CD4-positive, alpha-beta T cell treated with Interleukin-6 for 4 hours (primary cell): ENCODE results near the gene CBLB.
A peak's percentile ranks its signal among the peaks of the same experiment; 100 is the strongest.

Experiments used
- DNase-seq: peaks from one replicate; pipeline ENCODE4 v3.0.0-alpha.2; 2020; ENCODE audit warnings: mixed read lengths

Gene CBLB

GRCh38 chr3:105868742-105869530 is at the start of gene CBLB:
TSS of gene CBLB (minus strand) at chr3:105869012. CDS start at chr3:105867577, 1,435 bp downstream.
- peak; percentile 92 for DNase-seq

DNA sequence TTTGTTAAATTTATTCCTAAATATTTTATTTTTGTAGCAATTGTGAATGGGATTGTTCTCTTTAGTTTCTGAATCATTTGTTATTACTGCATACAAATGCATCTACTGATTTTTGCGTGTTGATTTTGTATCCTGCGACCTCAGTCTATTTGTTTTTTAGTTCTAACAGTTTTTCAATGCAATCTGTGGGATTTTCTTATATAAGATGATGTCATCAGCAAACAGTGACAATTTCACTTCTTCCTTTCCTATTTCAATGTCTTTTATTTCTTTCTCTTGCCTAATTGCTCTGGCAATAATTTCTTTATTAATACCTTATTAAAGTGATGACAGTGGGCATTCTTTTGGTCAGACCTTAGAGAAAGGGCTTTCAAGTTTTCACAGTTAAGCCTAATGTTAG is 48.0 kb upstream of the CBLB start:
- DNase-seq, result no peak

DNA sequence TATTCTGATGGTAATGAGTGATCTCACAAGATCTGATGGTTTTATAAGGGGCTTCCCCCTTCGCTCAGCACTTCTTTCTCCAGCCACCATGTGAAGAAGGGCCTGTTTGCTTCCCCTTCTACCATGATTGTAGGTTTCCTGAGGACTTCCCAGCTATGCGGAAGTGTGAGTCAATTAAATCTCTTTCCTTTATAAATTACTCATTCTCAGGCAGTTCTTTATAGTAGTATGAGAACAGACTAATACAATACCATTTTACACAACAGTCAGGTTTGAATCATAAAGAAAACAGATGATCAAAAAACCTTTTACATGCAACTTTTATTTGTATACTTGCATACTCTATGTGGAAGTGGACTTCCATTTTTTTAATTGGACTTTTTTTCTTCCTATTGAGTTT is 46.7 kb upstream of the CBLB start:
- DNase-seq, result no peak

- DNase-seq, result no peak
Measured at GRCh38 chr3:105913616-105914015, 44.8 kb upstream of the CBLB start.

DNA sequence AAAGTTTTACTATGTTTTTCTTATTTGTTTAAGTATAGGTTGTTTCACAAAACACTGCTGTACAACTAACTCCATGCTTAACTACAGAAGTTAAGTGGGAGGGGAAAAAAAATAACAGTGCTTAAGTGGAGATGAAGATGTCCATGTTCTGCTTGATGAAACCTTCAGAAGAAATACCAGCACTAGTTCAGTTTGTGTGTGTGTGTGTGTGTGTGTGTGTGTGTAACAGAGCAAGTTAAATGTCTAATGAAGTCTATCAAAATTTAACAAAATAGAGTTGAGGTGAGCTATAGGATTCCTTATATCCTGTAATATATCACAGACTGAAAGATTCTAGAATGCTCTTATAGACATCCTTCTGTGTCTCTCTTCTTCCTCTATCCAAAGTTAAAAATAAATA is 44.1 kb upstream of the CBLB start:
- DNase-seq, result no peak

DNA sequence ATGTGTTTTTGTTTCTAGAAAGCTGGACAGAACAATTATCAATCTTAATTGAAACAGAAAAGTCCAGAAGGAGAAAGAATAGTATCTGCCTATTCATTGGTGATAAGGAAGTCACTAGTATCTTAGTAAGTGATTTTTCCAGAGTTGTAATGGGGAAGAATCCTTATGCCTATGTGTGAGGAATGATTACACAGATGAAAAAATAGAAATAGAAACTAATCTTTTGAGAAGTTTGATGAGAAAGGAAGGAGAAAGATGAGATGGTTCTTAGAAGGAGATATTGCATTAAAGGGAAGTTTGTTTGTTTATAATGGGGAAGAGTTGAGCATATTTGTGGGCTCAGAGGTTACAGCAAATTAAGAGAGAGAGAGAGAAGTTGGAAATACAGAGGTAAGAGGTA is 42.7 kb upstream of the CBLB start:
- DNase-seq, result no peak

GRCh38 chr3:105907777-105908176 is 39.0 kb upstream of the CBLB start:
- DNase-seq, result no peak

GRCh38 chr3:105906836-105907235 is 38.0 kb upstream of the CBLB start:
- no peak for DNase-seq

- DNase-seq, result no peak
Measured at GRCh38 chr3:105906345-105906744, 37.5 kb upstream of the CBLB start.

GRCh38 chr3:105905328-105905727 is 36.5 kb upstream of the CBLB start:
- DNase-seq, result no peak

DNA sequence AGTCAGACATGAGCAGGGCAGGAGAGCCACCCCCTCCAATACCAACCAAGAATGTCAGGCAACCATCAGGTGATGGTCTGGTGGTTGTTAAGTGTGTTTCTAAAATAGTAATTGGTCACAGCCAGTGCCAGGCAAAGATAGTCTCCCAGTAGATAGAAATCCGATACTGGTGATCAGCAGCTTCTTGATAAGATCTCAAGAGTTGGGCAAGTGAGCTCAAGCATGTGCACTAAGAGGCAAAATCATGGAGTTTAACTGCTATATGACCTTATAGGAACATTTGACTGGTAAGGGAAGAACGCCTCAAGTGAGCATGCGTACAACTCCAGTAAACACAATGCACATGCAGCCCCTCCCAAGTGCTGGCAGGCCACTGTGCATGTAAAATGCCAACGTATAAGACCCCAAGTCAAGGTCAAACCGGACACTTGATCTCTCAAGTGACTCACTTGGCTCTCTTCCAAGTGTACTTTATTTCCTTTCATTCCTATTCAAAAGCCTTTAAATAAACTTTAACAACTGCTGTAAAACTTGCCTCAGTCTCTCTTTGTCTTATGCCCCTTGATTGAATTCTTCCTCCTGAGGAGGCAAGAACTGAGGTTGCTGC is 36.0 kb upstream of the CBLB start:
- no peak for DNase-seq

- DNase-seq, result no peak
Measured at GRCh38 chr3:105904251-105904650, 35.4 kb upstream of the CBLB start.

- DNase-seq, result no peak
Measured at GRCh38 chr3:105899516-105899915, 30.7 kb upstream of the CBLB start.

DNA sequence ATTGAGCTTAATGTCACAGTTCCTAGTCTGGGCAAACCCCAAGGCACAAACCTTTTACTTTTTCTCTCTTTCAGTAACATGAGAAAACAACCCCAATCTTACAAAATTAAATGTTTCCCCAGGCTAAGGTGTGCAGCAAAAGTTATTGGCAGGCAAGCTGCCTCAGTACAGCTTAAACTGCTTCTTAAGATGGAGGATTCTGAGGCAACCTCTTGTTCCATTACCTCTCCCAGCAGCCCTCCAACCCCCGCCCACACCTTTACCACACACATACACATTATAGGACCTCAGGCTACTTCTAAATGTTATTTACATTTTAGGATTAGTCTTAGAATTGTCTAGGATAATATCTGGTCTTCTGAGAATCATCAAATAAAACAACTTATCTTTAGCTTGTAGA is 22.3 kb upstream of the CBLB start:
- no peak for DNase-seq

- DNase-seq, result no peak
Measured at GRCh38 chr3:105888621-105889579, 20.1 kb upstream of the CBLB start.

GRCh38 chr3:105885256-105885655 is 16.4 kb upstream of the CBLB start:
- DNase-seq, result no peak

DNA sequence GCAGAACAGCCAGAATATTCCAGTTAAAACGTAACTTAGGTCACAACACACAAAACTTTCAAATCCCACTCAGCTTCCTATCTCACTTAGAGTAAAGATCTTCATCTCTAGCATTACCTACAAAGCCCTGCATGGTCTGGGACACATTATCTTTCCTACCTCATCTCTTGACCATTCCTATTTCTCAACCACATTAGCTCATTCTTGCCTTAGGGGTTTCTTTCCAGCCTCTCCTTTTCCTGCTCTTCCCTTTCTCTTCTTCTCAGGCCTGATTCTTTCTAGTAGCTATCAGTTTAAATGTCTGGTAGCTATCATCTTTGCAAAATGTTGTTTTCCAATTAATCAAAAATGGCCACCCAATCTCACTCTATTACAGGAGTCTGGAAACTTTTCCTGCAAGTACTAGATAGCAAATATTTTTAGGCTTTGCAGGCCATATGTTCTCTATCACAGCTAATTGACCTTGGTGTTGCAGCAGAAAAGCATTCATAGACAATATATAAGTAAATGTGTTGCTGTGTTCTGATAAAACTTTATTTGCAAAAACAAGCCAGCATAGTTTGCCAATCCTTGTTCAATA is 15.1 kb upstream of the CBLB start:
- DNase-seq, result no peak

- no peak for DNase-seq
Measured at GRCh38 chr3:105880681-105881290, 12.0 kb upstream of the CBLB start.

DNA sequence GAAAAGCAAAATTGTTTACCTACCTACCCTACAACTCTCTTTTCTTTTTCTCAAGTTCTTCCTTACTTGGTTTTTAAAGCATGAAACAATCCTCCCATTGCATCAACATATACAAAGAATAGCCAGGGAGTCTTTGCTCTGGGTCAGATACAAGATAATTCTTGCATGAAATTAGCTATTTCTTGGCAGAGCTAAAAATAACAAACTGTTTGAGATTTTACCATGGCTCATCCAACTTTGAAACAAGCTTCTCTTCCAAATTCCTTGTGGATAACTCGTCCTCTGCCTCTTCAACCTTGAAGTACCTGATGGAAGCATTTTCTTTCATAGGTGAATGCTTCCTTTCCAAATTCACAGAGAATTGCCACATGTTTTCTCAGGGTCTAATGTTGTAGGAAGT is 9.2 kb upstream of the CBLB start:
- no peak for DNase-seq

DNA sequence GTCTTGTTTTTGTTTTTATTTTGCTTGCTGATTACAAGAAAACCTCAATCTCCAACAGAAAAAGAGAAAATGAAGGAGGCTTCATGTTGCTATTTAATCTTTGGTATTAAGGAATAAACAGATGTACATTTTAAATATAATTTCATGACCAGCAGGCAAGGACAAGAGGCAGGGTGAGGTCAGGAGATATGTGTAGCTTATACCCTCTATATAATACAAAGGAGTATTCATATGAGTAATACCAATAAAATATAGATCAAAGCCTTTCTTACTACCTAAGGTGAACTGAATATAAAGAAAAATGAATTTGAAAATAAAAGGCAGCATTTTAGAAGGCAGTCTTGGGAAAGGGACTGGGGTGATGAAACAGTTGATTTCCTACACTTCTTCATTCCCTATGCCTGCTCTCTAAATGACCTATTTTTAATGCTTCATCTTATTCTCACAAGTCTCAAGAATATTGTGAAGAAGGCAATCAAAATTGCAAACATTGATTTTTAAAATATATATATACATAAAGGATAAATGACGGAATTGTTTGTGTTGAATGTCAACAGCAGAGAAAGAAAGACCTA is 8.6 kb upstream of the CBLB start:
- DNase-seq, result no peak

DNA sequence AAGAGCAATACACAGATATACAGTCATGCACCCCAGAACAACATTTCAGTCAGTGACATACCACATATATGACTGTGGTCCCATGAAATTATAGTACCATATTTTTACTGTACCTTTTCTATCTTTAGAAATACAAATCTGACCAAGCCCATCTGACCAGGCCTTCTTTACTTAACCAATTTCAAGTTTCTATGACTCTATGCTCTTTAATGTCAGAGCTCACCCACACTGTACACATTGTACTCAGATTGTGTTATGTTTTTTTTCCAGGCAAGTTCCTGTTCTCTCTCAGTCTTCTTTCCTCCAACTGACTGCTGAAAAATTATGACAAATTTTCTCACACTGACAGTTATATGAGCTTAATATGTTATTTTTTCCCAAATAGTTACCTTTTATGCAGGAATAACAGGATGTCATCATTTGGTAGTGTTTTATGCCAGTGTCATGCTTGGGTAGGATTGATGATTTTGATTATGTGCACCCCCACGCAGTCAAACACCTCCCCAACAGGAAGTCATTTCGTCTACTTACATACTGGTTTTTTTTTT is 8.0 kb upstream of the CBLB start:
- DNase-seq, result peak; percentile 25
